Measurements from ENCODE around the gene HTR7.
"Not testable (repeated sequence)": the region's sequence is repeated elsewhere in the genome, so short reads cannot be mapped to it uniquely, and the experiment has no call there.

The HTR7 gene

GRCh38 chr10:90822508-90822907 is 35.3 kb downstream of the HTR7 start:
- Histone ChIP-seq H3K9me3 (replicated peaks; ENCODE audit: low read length) (no peaks in the 10 kb centered on the region), H3K4me3 (ENCODE audit: low read length) (no peak overlapping the region), H3K4me2 (ENCODE audit: low read length) (no peak overlapping the region), H3K4me1 (ENCODE audit: control insufficient read depth, insufficient read depth, low read length) (no peaks in the 10 kb centered on the region), H3K27me3 (ENCODE audit: control insufficient read depth, insufficient read depth, low read length) (no peaks in the 10 kb centered on the region), H3K36me3 (ENCODE audit: insufficient read depth, low read length) (no peaks in the 10 kb centered on the region), H3K9ac (ENCODE audit: low read depth, low read length) (no peak overlapping the region)

- not testable (repeated sequence) for H3K9me3 ChIP-seq (replicated peaks; ENCODE audit: low read length); H3K4me3 ChIP-seq (ENCODE audit: low read length); H3K4me2 ChIP-seq (ENCODE audit: low read length); H3K27me3 ChIP-seq (ENCODE audit: control insufficient read depth, insufficient read depth, low read length); H3K9ac ChIP-seq (ENCODE audit: low read depth, low read length); H3K36me3 ChIP-seq (ENCODE audit: insufficient read depth, low read length); H3K4me1 ChIP-seq (ENCODE audit: control insufficient read depth, insufficient read depth, low read length)
Observed at GRCh38 chr10:90821864-90822263, 36.0 kb downstream of the HTR7 start.

- no peaks in the 10 kb centered on the region for H3K4me1 ChIP-seq (ENCODE audit: control insufficient read depth, insufficient read depth, low read length)
- H3K9ac ChIP-seq (ENCODE audit: low read depth, low read length), result no peak overlapping the region
- no peak overlapping the region for H3K4me3 ChIP-seq (ENCODE audit: low read length)
- H3K9me3 ChIP-seq (replicated peaks; ENCODE audit: low read length), result no peaks in the 10 kb centered on the region
- H3K27me3 ChIP-seq (ENCODE audit: control insufficient read depth, insufficient read depth, low read length), result no peaks in the 10 kb centered on the region
- no peaks in the 10 kb centered on the region for H3K36me3 ChIP-seq (ENCODE audit: insufficient read depth, low read length)
- H3K4me2 ChIP-seq (ENCODE audit: low read length), result no peak overlapping the region
Observed at GRCh38 chr10:90819911-90820310, 37.9 kb downstream of the HTR7 start.

- Histone ChIP-seq H3K36me3 (ENCODE audit: insufficient read depth, low read length) (no peaks in the 10 kb centered on the region), H3K4me2 (ENCODE audit: low read length) (no peak overlapping the region), H3K27me3 (ENCODE audit: control insufficient read depth, insufficient read depth, low read length) (no peaks in the 10 kb centered on the region), H3K9me3 (replicated peaks; ENCODE audit: low read length) (no peaks in the 10 kb centered on the region), H3K4me3 (ENCODE audit: low read length) (no peak overlapping the region), H3K4me1 (ENCODE audit: control insufficient read depth, insufficient read depth, low read length) (no peaks in the 10 kb centered on the region), H3K9ac (ENCODE audit: low read depth, low read length) (no peak overlapping the region)
Observed at GRCh38 chr10:90818736-90819135, 39.1 kb downstream of the HTR7 start.

- Histone ChIP-seq H3K9me3 (replicated peaks; ENCODE audit: low read length) (no peaks in the 10 kb centered on the region), H3K4me3 (ENCODE audit: low read length) (no peak overlapping the region), H3K36me3 (ENCODE audit: insufficient read depth, low read length) (no peaks in the 10 kb centered on the region), H3K27me3 (ENCODE audit: control insufficient read depth, insufficient read depth, low read length) (no peaks in the 10 kb centered on the region), H3K4me1 (ENCODE audit: control insufficient read depth, insufficient read depth, low read length) (no peaks in the 10 kb centered on the region), H3K4me2 (ENCODE audit: low read length) (no peak overlapping the region), H3K9ac (ENCODE audit: low read depth, low read length) (no peak overlapping the region)
Observed at GRCh38 chr10:90817128-90817889, 40.5 kb downstream of the HTR7 start.

- Histone ChIP-seq H3K4me1 (ENCODE audit: control insufficient read depth, insufficient read depth, low read length) (no peaks in the 10 kb centered on the region), H3K4me3 (ENCODE audit: low read length) (no peak overlapping the region), H3K36me3 (ENCODE audit: insufficient read depth, low read length) (no peaks in the 10 kb centered on the region), H3K9ac (ENCODE audit: low read depth, low read length) (no peak overlapping the region), H3K4me2 (ENCODE audit: low read length) (no peak overlapping the region), H3K9me3 (replicated peaks; ENCODE audit: low read length) (no peaks in the 10 kb centered on the region), H3K27me3 (ENCODE audit: control insufficient read depth, insufficient read depth, low read length) (no peaks in the 10 kb centered on the region)
Observed at GRCh38 chr10:90816466-90816865, 41.4 kb downstream of the HTR7 start.

GRCh38 chr10:90813594-90814365 is 44.1 kb downstream of the HTR7 start:
- H3K4me3 ChIP-seq (ENCODE audit: low read length), result no peak overlapping the region
- no peaks in the 10 kb centered on the region for H3K27me3 ChIP-seq (ENCODE audit: control insufficient read depth, insufficient read depth, low read length)
- no peak overlapping the region for H3K4me2 ChIP-seq (ENCODE audit: low read length)
- H3K9ac ChIP-seq (ENCODE audit: low read depth, low read length), result no peak overlapping the region
- no peaks in the 10 kb centered on the region for H3K36me3 ChIP-seq (ENCODE audit: insufficient read depth, low read length)
- H3K9me3 ChIP-seq (replicated peaks; ENCODE audit: low read length), result no peaks in the 10 kb centered on the region
- H3K4me1 ChIP-seq (ENCODE audit: control insufficient read depth, insufficient read depth, low read length), result no peaks in the 10 kb centered on the region

- H3K9ac ChIP-seq (ENCODE audit: low read depth, low read length); H3K9me3 ChIP-seq (replicated peaks; ENCODE audit: low read length); H3K4me2 ChIP-seq (ENCODE audit: low read length); H3K27me3 ChIP-seq (ENCODE audit: control insufficient read depth, insufficient read depth, low read length); H3K4me3 ChIP-seq (ENCODE audit: low read length); H3K36me3 ChIP-seq (ENCODE audit: insufficient read depth, low read length); H3K4me1 ChIP-seq (ENCODE audit: control insufficient read depth, insufficient read depth, low read length): not testable (repeated sequence)
Observed at GRCh38 chr10:90807106-90807505, 50.7 kb downstream of the HTR7 start.

- H3K4me1 ChIP-seq (ENCODE audit: control insufficient read depth, insufficient read depth, low read length), result no peaks in the 10 kb centered on the region
- no peaks in the 10 kb centered on the region for H3K9me3 ChIP-seq (replicated peaks; ENCODE audit: low read length)
- H3K27me3 ChIP-seq (ENCODE audit: control insufficient read depth, insufficient read depth, low read length), result no peaks in the 10 kb centered on the region
- no peak overlapping the region for H3K4me2 ChIP-seq (ENCODE audit: low read length)
- H3K4me3 ChIP-seq (ENCODE audit: low read length), result no peak overlapping the region
- H3K9ac ChIP-seq (ENCODE audit: low read depth, low read length), result no peak overlapping the region
- H3K36me3 ChIP-seq (ENCODE audit: insufficient read depth, low read length), result no peaks in the 10 kb centered on the region
Observed at GRCh38 chr10:90806677-90807076, 51.2 kb downstream of the HTR7 start.

- H3K9ac ChIP-seq (ENCODE audit: low read depth, low read length), result no peak overlapping the region
- no peaks in the 10 kb centered on the region for H3K9me3 ChIP-seq (replicated peaks; ENCODE audit: low read length)
- no peaks in the 10 kb centered on the region for H3K4me1 ChIP-seq (ENCODE audit: control insufficient read depth, insufficient read depth, low read length)
- no peaks in the 10 kb centered on the region for H3K27me3 ChIP-seq (ENCODE audit: control insufficient read depth, insufficient read depth, low read length)
- H3K36me3 ChIP-seq (ENCODE audit: insufficient read depth, low read length), result no peaks in the 10 kb centered on the region
- H3K4me3 ChIP-seq (ENCODE audit: low read length), result no peak overlapping the region
- no peak overlapping the region for H3K4me2 ChIP-seq (ENCODE audit: low read length)
Observed at GRCh38 chr10:90805206-90805605, 52.6 kb downstream of the HTR7 start.

- no peaks in the 10 kb centered on the region for H3K9me3 ChIP-seq (replicated peaks; ENCODE audit: low read length)
- H3K4me2 ChIP-seq (ENCODE audit: low read length), result no peak overlapping the region
- no peak overlapping the region for H3K9ac ChIP-seq (ENCODE audit: low read depth, low read length)
- H3K36me3 ChIP-seq (ENCODE audit: insufficient read depth, low read length), result no peaks in the 10 kb centered on the region
- H3K27me3 ChIP-seq (ENCODE audit: control insufficient read depth, insufficient read depth, low read length), result no peaks in the 10 kb centered on the region
- H3K4me1 ChIP-seq (ENCODE audit: control insufficient read depth, insufficient read depth, low read length), result no peaks in the 10 kb centered on the region
- H3K4me3 ChIP-seq (ENCODE audit: low read length), result no peak overlapping the region
Observed at GRCh38 chr10:90804354-90804753, 53.5 kb downstream of the HTR7 start.

GRCh38 chr10:90801608-90802007 is 56.2 kb downstream of the HTR7 start:
- H3K9ac ChIP-seq (ENCODE audit: low read depth, low read length), result no peak overlapping the region
- H3K4me3 ChIP-seq (ENCODE audit: low read length), result no peak overlapping the region
- no peaks in the 10 kb centered on the region for H3K4me1 ChIP-seq (ENCODE audit: control insufficient read depth, insufficient read depth, low read length)
- no peak overlapping the region for H3K4me2 ChIP-seq (ENCODE audit: low read length)
- H3K27me3 ChIP-seq (ENCODE audit: control insufficient read depth, insufficient read depth, low read length), result no peaks in the 10 kb centered on the region
- H3K36me3 ChIP-seq (ENCODE audit: insufficient read depth, low read length), result no peaks in the 10 kb centered on the region
- no peaks in the 10 kb centered on the region for H3K9me3 ChIP-seq (replicated peaks; ENCODE audit: low read length)

Data from skeletal muscle satellite cell (primary cell).